Limb (tissue), 2 donors: ENCODE measurements around the gene CRHR2.

Experiments
- DNase-seq, 2 donors: peaks; one replicate each; pipeline ENCODE4 v3.0.0-alpha.2; 2016; ENCODE audit errors: extremely low spot score in 2 of 2

The CRHR2 gene

GRCh38 chr7:30707391-30708357 lies 25.4 kb upstream of the CRHR2 start:
- DNase-seq = no peak

- no peak for DNase-seq
These were observed 24.7 kb upstream of the CRHR2 start for GRCh38 chr7:30706908-30707307.

DNA sequence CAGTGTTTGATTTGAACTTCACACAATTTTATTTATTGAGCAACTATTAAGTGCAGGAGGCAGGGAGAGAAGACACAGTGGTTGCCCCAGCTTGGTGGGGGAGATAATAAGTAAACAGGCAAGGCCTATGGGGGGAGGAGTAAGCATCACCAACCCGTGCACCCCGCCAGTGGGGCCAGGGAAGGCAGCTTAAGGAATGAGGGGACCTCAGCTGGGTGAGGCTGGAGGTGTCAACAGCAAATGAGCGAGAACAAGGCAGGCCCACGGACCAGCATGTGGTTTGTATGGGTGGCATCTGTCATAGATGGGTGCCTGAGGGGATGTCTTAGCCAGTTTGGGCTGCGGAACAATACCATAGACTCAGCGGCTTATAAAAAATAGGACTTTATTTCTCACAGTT lies 24.1 kb upstream of the CRHR2 start:
- DNase-seq = no peak

DNA sequence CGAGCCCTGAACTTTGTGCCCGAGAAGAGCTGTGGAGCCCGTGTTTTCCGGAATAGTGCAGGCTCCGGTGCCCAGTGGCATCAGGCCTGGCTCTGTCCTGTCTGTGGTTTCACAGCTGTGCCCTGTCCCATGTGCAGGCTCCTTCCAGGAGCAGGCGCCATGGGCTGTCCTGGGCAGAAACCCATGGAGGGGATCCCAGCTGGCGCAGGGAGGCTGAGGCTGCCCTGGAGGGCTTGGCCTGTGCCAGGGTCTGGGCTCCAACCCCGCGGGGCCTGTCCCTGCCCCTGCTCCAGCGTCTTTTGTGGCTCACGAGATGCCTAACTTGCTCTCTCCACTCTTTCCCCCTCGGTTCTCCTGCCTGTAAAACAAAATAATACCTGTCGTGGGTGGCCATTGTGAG lies 23.3 kb upstream of the CRHR2 start:
- DNase-seq = no peak

DNA sequence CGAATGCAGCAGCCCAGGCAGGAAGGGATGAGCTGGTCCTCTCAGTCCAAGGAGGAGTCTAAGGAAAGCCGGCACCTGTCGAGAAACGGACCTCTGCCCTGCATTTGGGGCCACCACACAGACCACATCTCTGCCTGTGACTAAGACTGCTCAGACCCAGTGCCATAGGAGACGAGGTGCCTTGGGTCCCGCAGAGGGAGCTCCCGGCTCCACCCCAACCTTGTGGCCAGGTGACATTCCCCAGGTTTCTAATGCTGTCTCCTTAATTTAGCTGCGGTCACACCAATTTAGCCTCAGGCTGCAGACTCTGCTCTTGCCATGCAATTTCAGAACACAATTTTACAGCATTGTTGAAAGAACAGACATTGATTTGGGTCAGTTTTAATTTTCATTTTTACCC lies 22.8 kb upstream of the CRHR2 start:
- no peak for DNase-seq

DNA sequence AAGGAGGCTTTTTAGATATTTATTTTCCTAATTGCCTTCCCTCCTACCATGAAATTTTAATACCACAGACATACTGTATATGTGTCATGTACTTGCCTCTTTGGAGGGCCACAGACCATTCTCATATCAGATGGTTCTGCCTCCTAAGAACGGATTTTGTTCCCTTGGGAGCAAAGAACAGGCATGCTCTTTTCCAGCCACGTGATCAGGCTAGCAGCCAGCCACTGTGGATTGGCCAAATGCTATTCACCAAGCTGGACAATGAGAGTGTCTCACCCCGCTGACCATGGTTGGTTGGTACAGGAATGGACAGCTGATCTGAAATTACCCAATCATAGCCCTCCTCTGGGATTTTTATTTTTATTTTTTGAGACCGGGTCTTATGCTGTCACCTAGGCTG lies 21.5 kb upstream of the CRHR2 start:
- no peak for DNase-seq

- DNase-seq = no peak
These were observed 19.9 kb upstream of the CRHR2 start for GRCh38 chr7:30702200-30702599.

GRCh38 chr7:30700941-30701340 lies 18.7 kb upstream of the CRHR2 start:
- DNase-seq = no peak

DNA sequence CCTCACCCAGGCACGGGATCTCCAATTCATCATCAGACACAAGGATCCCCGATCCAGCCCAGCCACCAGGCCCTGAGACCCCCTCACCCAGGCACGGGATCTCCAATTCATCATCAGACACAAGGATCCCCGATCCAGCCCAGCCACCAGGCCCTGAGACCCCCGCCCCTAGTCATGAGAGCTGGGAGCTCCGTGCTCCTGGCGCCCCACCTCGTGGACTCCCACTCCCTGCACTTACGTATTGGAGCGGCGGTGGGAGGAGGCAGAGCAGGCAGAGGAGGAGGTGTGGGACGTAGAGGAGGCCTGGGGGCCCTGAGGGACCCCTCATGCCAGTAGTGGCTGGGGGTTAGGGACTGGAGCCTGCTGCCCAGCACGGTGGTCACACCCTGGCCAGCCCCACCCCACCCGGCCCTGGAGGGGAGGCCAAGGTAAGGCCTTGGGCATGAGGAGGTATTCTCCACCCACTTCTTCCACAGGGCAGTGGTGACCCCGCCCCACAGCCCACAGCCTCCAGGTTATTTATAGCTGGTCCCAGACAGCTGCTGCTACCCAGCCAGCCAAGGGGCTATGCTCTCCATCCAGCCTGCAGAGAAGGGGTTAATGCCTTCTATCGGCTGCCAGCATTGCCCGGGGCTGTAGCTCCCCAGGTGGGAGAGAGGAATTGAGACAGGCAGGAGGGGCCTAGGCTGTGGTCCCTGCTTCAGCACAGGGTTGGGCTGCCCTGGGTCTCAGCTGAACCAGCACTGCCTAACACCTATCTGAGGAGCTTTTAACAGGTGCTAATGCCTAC lies 17.6 kb upstream of the CRHR2 start:
- DNase-seq = no peak

- DNase-seq = no peak
These were observed 16.2 kb upstream of the CRHR2 start for GRCh38 chr7:30698481-30698880.

- DNase-seq = peak in 1 of 2 donors; percentile 18
These were observed 15.6 kb upstream of the CRHR2 start for GRCh38 chr7:30697719-30698460.

DNA sequence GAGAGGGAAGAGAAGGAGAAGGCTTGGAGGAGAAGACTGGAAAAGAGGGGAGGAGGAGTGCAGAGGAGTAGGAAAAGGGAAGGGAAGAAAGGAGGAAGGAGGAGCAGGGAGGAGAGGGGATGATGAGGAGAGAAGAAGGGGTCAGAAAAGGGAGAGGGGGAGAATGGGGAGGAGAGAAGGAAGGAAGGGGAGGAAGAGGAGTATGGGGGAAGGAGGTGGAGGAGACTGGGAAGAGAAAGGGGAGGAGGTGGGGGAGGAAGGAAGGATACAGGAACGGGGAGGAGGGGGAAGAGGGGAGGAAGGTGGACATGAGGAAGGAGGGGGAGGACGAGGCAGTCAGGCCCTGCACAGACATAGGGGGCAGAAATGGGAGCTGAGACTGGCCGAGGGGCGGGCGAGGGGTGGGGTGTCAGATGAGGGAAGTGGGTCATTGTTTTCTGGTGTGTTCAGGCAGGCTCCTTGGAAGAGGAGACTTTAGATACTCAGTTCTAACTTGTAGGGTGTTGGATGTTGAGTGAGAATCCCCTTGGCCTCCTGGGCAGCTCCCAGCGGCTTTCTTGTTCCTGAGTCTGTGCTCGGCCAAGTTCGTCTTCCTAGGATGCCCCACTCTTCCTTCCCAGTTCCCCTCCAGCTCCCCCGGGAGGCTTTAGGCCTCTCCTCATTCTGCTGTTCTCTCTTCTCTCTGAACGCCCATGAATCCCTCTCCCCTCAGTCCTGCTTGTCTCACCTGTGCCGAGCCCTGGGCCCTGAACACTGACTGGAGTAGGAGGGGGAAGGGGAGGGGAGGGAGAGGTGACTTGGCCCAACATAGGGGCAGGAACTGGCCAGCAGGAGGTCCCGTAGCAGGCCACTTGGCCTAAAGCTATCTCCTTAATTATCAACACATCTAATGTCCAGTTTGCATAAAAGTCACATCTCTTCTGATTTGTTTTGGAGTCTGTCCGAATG lies 12.8 kb upstream of the CRHR2 start:
- DNase-seq = no peak

DNA sequence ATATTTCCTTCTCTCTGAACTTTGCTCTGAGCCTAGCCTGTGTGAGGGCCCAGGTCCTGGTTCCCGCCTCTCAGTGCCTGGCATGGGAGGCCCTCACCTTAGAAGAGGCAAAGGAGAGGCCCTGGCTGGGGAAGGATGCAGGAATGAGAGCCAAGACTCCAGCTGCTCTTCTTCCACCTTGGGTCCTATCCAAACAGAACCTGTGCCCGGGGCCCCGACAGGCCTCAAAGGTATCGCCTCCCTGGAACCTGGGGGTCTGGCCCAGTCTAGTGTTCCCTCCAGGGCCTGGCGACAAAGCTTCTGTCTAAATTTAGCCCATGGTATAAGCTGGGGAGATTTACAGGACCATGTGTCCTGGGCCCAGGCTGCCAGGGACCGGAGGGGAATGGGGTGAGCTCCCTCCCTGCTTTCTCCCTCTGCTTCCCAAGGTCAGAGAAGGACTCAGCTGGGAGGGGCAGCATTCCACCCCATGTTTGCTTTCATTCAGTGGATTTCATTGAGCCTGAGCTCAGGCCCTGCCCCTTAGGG lies 12.0 kb upstream of the CRHR2 start:
- DNase-seq = no peak

DNA sequence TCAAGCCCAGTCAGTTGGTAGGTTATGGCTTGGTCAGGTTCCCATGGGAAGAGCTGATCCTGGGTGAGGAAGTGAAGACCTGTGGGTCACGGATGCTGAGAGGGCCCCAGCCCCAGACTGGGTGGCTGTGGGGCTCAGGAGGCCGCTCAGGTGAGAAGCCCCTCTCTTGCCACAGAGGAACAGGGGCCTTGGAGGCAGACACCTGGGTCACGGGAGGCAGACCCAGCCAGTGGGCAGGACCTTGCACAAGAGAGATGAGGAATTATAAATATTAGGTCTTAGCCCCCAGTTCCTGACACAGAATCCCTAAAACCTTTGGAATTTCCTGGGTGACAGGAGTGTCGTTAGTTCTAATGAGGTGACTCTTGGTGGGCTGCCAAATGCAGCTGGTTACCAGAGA lies 10.6 kb upstream of the CRHR2 start:
- DNase-seq = no peak

DNA sequence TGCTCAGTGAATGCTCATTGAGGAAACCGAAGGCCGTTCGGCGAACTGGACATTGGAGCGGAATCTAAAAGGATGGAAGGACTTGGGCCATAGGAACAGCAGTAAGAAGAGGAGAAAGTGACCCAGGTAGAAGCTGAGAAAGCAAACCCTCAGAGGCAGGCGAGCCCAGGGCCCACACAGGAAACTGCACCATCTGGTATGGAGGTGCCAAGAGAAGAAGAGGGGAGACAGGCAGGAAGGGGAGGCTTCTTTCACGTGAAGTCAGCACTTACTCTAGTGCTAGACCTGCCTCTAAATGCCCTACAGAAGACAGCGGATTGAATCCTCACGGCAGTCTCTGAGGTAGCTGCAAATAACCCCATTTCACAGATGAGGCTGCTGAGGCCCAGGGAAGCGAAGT lies 10.2 kb upstream of the CRHR2 start:
- DNase-seq = no peak

GRCh38 chr7:30690011-30690410 lies 7.8 kb upstream of the CRHR2 start:
- no peak for DNase-seq

DNA sequence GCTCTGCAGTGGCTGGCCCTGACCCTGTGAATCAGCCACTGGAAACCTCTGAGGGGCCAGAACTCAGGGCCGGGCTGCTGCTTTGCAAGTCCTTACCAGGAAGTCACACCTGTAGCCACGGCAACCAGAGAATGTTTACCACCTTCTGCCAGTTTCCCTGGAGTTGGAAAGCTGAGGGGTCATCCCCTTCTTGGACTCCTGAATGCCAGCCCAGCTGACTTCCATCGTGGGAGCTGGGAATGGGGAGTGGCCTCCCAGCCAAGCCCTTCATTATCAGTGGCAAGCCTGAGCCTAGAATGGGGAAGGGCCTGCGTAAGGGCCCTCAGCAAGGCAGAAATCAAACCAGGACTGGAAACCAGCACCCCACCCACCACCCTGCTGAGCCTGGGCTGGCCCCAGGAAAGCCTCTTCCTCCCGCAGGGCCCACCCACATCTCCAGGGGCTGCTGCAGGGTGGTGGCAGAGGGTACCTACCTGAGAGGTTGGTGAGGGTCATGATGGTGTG lies 6.5 kb upstream of the CRHR2 start:
- no peak for DNase-seq

GRCh38 chr7:30687604-30688003 lies 5.3 kb upstream of the CRHR2 start:
- no peak for DNase-seq

DNA sequence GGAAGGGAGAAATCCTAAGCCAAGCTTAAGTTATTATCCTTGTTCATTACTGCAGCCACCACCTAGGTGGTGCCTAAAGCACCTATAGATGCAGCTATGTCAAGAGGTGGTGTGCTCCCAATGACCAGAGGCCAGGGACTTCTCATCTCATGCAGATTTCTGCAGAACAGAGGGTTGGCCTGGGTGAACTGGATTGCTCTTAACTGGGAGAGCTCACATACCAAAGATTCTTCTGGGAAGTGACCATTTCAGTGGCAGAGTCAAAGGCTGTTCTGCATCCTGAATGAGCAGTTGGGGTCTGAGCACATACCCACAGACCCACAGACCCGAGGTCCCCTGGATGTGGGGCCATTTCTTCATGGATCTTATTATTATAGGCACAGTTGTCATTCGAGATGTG lies 2.1 kb upstream of the CRHR2 start:
- no peak for DNase-seq

GRCh38 chr7:30683816-30684215 lies 1.6 kb upstream of the CRHR2 start:
- DNase-seq = no peak
